T47D (cell line): ENCODE results near the gene ZBTB7A.
A peak's percentile ranks its signal among the peaks of the same experiment; 100 is the strongest.

Experiments used
- DNase-seq, 2 experiments: peaks; one replicate each; pipeline versions ENCODE4 v3.0.0 to v3.0.0-alpha.2; 2011 to 2012; ENCODE audit warnings: low read depth in 1 of 2, low spot score in 1 of 2
- JUND ChIP-seq: IDR thresholded peaks from 2 replicates; pipeline ENCODE4 v1.6.1; 2012; ENCODE audit warnings: low read depth
- in situ Hi-C: cut with HindIII; loops from 2 replicates; pipeline ENCODE4 v1.10.0; 2016; ENCODE audit warnings: low sequenced_read_pairs, low pct_unique_long_range_greater_than_20kb

The ZBTB7A gene

DNA sequence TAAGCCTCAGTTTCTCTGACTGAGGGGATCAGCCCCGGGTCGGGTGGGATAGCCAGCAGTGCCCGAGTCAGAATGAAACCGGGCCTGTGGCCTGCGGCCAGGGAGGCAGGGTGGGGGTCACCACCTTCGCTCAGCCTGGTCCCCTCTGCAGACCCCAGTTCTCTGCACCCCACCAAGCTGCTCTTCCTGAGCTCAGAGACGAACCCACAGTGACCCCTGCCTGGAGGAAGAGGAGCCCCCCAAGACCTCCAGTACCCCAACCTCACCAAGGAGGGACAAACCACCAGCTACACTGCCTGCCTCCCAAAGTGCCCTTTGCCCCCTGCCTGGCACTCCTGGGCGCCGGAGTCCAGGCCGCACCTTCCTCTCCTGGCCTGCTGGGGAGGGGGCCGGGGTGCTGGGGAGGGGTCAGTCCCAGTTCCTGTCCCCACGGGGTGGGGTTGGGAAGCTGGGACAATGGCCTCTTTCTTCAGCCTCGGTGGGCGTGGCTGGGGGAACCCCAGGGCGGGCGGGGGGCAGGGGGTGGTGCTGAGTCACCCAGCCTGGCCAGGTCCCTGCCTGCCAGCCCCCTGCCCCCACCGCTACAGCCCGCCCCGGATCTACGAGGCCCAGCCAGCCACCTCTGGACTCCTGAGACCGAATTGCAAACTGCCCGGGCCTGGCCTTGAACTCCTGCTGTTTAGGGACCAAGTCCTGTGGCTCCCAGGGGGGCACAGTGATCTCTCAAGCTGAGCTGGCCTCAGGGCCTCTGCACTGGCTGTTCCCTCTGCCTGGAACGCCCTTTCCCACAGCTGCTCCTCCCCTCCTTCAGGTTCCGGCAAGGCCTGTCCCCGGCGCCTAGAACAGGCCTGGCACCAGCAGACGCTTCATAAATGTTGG lies 14.3 kb downstream of the ZBTB7A start:
- in situ Hi-C loops = no loop called here
- no peak for TF ChIP-seq JUND
- DNase-seq = no peak

DNA sequence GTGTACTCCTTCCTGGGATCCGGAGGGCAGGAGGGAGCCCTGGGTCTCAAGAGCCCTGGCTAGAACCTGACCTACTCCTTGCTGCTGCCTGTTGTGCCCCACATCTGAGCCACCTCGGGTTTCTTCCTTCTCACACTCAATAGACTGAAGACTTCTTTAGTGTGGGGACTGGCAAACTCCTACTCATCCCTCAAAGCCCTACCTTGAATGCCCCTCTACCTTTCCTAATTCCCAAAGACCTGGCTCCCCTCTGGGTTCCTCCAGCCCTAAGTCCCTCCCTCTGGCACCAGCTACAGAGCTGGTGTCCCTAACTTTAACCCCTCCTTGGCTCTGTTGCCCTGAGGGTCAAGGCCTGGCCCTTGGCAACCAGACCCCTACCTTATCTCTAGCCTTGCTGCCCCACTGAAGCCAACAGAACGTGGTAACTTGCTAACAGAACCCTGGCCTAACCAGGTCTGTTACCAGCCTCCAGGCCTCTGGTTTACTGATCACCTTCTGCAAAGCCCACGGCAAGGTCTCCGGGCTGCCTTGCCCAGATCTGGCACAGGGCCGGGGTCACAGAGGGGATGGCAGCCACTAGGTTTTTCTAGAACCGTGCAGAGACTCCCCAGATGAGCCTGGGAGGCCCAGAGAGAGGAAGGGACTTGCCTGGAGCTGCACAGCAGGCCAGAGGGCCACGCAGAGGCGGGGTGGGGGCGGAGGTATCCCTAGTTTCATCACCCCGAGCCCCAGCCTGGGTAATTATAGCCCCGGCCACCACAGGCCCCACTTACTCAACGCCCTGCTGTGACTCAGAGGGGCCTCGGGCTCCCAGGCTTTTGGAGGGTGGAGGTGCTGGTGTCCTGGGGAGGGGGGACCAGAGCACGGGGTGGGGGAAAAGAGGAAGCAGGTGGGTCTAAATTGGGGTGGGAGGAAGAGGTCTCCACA lies 15.3 kb downstream of the ZBTB7A start:
- TF ChIP-seq JUND = no peak
- DNase-seq = no peak
- in situ Hi-C loops = no loop called here

DNA sequence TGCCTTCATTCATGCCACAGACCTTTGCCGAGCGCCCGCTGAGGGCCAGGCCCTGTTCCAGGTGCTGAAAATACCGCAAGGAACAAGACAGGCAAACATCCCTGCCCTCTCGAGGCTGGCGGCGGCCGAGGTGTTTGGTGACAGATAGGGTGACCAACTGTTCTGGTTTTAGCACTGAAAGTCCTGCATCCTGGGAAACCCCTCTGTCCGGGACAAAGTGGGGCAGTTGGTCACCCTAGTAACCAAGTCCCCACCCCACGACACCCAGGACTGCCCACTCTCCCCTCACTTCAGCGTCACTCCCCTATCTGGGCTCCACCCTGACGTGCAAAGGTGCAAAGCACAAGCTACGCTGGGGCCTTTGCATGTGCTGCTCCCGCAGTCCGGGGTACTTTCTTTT lies 17.3 kb downstream of the ZBTB7A start:
- peak in 1 of 2 experiments; percentile 42 for DNase-seq
- TF ChIP-seq JUND = no peak
- in situ Hi-C loops = no loop called here

DNA sequence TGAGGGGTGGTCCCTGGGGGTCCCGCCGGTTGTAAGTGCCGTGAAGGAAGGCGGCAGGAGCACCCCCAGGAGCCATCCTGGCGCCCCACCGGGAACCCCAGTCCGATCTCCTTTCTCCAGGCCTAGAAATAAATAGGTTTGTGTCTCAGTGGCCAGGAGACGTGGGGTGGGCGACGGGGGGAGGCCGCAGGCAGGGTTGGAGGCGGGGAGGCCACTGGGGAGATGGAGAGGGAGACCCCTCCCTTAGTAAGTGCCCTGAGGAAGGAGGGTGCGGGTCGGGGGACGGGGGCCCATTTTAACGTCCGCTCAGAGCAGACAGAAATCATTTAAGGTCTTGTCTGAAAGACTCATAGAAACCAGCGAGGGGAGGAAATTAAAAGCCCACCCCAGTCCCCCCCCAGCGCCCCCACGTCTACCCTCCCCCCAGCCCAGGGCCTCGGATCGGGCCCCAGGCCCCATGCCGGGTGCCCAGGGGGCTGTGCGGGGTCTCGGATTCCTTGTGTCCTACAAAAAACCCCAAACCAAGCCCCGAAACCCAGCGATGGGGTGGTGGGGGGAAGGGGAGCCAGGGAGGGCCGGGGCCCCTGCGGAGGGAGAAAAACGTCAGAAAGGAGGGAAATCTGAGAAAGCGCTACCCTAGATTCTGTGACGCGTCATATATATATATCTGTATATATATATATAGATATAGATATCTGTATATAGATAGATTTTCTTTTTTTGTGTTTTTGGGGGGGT lies 19.6 kb downstream of the ZBTB7A start:
- in situ Hi-C loops = no loop called here
- no peak for DNase-seq
- TF ChIP-seq JUND = no peak

DNA sequence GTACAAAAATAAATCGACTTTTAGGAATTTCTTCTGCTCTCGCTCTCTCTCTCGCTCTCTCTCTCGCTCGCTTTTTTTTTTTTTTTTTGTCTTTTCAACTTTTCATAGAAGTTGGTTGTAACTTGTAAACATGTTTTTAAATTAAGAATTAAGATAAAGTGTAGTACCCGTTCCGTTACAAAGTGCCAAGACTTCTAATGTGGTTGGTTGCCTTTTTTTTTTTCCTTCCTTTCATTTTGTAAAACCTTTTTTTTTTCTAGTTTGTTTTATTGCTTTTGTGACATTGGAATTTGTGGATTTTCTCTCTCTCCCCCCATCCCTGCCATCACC lies 20.4 kb downstream of the ZBTB7A start:
- in situ Hi-C loops = no loop called here
- TF ChIP-seq JUND = no peak
- DNase-seq = no peak

DNA sequence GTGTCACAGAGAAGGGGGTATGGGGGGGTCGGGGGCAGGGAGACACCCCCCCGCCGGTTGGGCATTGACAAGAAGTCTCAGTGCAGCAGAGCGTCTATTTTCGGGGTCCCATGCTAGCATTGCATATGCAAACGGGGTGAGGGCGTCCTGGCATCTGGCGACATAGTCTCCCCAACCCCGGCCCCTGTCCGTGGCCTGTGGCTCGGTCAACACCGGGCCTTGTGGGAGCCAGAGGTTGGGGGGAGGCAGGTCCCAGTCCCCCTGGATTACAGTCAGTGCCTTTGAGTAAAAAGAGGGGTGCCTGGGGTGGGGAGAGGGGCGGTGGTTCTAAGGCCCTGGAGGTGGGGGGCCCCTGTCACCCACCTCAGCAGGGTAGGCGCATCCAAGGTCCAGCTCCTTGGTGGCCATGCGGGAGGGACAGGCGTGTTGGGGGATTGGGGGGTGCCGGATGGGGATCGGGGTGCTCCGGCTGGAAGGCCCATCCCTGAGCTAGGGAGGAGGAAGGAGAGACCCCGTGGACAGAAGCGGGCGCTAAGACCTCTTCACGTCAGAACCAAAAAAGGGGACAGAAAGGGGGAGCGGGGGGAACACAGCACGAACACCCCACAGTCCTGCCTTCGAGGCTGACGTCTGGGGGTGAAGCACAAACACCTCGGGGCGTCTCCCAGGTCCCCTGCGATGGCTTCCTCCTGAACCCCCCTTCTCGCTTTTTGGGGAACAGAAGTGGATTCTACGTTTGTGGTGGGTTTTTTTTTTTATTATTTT lies 20.9 kb downstream of the ZBTB7A start:
- no peak for TF ChIP-seq JUND
- DNase-seq = no peak
- in situ Hi-C loops = no loop called here

DNA sequence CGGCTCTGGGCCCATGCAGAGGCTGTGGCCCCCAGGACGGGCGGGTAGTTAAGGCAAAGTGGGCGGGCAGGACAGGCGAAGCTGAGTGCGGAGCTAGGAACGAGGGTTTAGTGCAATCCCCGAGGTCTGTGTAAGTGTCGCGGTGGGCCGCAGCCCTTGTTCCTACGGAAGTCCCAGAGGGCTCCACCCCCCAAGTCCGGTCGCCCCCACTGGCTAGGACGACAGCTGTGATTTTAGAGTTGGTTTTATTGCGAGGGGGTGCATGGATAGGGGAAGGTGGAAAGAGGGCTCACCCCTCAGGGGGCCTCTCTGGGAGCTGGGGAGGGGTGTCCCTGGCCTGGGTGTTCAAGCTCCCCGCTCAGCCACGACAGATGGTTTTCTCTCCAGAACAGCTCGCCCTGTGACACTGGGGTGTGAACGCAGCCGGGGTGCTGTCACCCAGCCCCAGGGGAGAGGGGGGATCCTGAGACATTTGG lies 21.7 kb downstream of the ZBTB7A start:
- TF ChIP-seq JUND = no peak
- DNase-seq = no peak
- in situ Hi-C loops = no loop called here

DNA sequence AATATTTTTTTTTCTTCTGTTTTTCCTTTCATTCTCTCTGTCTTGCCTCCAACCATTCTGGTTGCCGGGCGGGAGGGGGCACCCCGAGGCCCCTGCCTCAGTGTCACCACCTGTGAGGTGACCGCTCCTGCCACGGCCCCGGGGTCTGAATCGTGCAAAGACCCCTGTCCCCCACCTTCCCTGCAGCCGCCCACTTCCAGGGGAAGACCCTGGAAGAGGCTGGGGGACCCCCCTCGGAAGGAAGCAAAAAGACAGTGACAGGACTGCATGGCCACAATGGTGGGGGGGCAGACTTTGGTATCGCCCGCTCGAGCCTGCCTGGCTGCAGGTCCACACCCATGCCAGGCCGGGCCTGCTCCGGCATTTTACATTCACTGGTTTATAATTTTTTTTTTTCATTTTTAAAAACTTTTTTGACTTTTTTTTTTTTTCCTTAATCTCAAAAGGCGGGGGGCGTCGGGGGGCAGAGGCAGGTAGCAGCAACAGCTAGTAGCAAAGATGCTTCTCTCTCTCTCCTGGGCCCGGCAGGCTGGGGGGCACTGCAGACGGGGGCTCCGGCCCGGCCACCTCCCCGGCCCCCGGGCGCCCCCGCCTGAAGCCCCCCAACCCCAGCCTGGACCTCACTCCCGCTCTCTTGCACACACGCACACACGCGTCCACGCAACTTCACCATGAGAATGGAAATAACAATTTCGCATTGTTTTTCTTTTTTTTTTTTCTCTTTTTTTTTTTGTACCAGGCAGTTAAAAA lies 22.6 kb downstream of the ZBTB7A start:
- TF ChIP-seq JUND = no peak
- DNase-seq = no peak
- in situ Hi-C loops = no loop called here

DNA sequence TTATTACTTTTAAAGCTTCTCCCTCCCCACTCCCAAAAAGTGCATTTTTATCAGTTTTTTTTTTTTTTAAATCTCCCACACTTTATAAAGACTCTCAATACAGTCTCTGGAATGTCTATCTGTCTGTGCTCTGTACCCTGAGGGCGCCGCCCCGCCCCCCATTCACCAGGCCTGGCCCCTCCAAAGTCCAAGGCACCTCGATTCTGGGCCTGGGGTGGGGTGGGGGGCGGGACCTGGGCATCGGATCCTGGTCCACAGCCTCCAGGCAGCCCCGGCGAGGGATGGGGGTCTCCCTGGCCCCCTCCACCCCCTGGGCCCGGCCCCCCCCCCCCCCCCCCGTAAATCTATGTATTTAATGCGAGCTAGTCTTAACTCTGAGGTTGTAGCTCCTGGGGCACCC lies 23.3 kb downstream of the ZBTB7A start:
- no peak for TF ChIP-seq JUND
- in situ Hi-C loops = no loop called here
- DNase-seq = no peak

DNA sequence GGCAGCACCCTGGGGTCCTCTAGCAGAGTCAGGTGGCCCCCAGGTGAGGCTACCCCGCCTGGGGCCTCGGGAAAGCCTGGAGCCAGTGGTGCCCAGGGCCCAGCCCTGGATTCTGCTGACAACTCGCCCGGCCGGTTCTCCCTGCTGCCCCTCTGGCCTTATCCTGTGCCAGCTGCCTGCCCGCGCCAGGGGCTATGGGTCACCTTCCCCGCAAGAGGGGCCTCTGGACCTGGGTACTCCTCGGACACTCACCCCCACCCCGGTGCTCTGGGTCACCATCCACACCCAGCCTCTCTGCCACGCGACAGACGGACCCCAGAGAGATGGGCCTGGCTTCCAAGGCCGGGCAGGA lies 24.0 kb downstream of the ZBTB7A start:
- DNase-seq = peak; percentile 60 to 82
- no peak for TF ChIP-seq JUND
- in situ Hi-C loops = no loop called here

DNA sequence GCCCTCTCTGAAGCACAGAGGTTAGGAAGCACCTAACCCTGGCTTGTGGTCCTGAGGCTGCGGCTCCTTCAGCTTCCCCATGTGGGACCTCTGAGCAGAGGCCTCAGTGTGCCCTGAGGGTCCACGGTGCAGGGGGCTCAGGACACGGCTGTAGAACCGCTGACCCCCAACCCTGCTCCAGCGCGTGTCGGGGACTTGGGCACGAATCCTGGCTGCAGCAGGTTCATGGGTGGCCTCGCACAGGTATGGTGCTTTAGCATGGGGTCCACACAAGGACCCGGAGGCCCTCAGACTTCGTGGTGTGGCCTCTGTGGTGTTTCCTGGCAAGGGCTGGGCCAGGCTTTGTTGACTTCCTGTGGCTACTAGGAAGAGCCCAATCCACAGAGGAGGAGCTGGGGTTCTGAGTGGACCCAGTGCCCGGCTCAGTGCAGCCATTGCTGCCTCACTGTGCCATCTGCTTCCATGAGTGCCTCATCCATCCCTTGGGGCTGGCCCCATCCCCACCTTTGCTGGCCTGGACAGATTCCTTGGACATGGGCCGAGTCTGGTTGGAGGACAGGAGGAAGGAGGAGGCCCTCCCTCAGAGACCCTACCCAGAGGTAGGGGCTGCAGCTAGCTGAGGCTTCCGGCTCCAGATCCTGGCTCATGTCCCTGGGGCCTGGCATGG lies 24.5 kb downstream of the ZBTB7A start:
- TF ChIP-seq JUND = no peak
- no peak for DNase-seq
- in situ Hi-C loops = no loop called here
